HCT116 (cell line): ENCODE data around the gene NFAT5. TPM values are rescaled to one million over a fixed set of nuclear protein-coding genes. Genes with fewer than 3 reads are reported as not detected.

ENCODE experiments used
- ATAC-seq: fragments of 200-7000 bp; cut with Tn5 transposase; 2 replicates; pipeline ENCODE4 v1.9.1; 2020; ENCODE audit warnings: mild to moderate bottlenecking, moderate library complexity
- BruUV-seq: library from RNA; stranded (reverse); fragments of 400-500 nt; replicated peaks from 2 replicates; lab custom pipeline; 2021; lab: Mats Ljungman, UMichigan
- CTCF ChIA-PET: fragments of 300-600 bp; sonication (Branson Sonifier 250); formaldehyde crosslinking; loops from one replicate; lab custom pipeline; 2021; ENCODE audit warnings: antibody characterized with exemption; lab: Charles Lee
- POLR2A ChIA-PET: fragments of 300-600, 350-600 bp; sonication (Branson Sonifier 250); formaldehyde crosslinking; loops from one replicate; lab custom pipeline; 2021; ENCODE audit warnings: antibody characterized with exemption; lab: Charles Lee
- RAD21 ChIA-PET, 2 experiments: fragments of 300-600 bp; sonication (Branson Sonifier 250); formaldehyde crosslinking; loops; one replicate each; lab custom pipeline; 2023; ENCODE audit warnings: low total read pairs in 2 of 2; ENCODE audit not compliant: uncharacterized antibody in 2 of 2, unreplicated experiment in 2 of 2, low non-redundant PET in 1 of 2; lab: Charles Lee
- DNase-seq: peaks from one replicate; pipeline ENCODE4 v3.0.0-alpha.2; 2010; ENCODE audit warnings: low read depth, low spot score
- H2AFZ ChIP-seq: fragments of 200-600 bp; shearing (Covaris generic), sonication (generic); 2 replicates; pipeline ENCODE4 v1.6.1; 2017; ENCODE audit warnings: low read depth, mixed run types, mixed read lengths, antibody characterized with exemption, low read length; ENCODE audit not compliant: poor library complexity, severe bottlenecking
- H3K27ac ChIP-seq: 2 replicates; pipeline ENCODE4 v1.5.1; 2012; ENCODE audit warnings: low read depth, low read length
- H3K27me3 ChIP-seq: fragments of 200-600 bp; sonication (generic); 2 replicates; pipeline ENCODE4 v1.6.1; 2016; ENCODE audit warnings: mixed run types, low read length, mixed read lengths; ENCODE audit not compliant: insufficient read depth
- H3K36me3 ChIP-seq, 2 experiments: fragments of 200-500 bp in 1 of 2; fragments of 200-600 bp in 1 of 2; sonication (Bioruptor generic) in 1 of 2; sonication (generic) in 1 of 2; 2 replicates each; pipeline versions ENCODE4 v1.5.1 to v1.6.1; 2014 to 2016; ENCODE audit warnings: low read length in 2 of 2, inconsistent platforms in 1 of 2, mixed read lengths in 1 of 2, mixed run types in 1 of 2; ENCODE audit not compliant: insufficient read depth in 2 of 2, control insufficient read depth in 1 of 2
- H3K4me1 ChIP-seq, 2 experiments: fragments of 200-600 bp in 1 of 2; sonication (generic) in 1 of 2; 2 replicates each; pipeline versions ENCODE4 v1.5.1 to v1.6.1; 2012 to 2017; ENCODE audit warnings: low read length in 2 of 2, inconsistent platforms in 1 of 2, mild to moderate bottlenecking in 1 of 2, mixed read lengths in 1 of 2, mixed run types in 1 of 2, moderate library complexity in 1 of 2; ENCODE audit not compliant: insufficient read depth in 2 of 2, control insufficient read depth in 1 of 2
- H3K4me2 ChIP-seq: fragments of 200-600 bp; sonication (generic); 2 replicates; pipeline ENCODE4 v1.6.1; 2017; ENCODE audit warnings: mixed run types, low read length, mixed read lengths
- H3K4me3 ChIP-seq, 2 experiments: fragments of 200-600 bp in 1 of 2; sonication (generic) in 1 of 2; replicated peaks in 1 of 2; 2 replicates each; pipeline ENCODE4 v1.5.1; 2011 to 2016; ENCODE audit warnings: low read length in 2 of 2, control low read depth in 1 of 2, low read depth in 1 of 2, mild to moderate bottlenecking in 1 of 2, mixed read lengths in 1 of 2, mixed run types in 1 of 2
- H3K79me2 ChIP-seq: fragments of 200-600 bp; sonication (generic); 2 replicates; pipeline ENCODE4 v1.6.1; 2017; ENCODE audit warnings: mild to moderate bottlenecking, mixed run types, low read length, moderate library complexity, mixed read lengths; ENCODE audit not compliant: insufficient read depth
- H3K9ac ChIP-seq: fragments of 200-600 bp; sonication (generic); 2 replicates; pipeline ENCODE4 v1.6.1; 2016; ENCODE audit warnings: low read length, mixed read lengths
- H3K9me2 ChIP-seq: fragments of 200-600 bp; sonication (generic), shearing (Covaris generic); 2 replicates; pipeline ENCODE4 v1.6.1; 2017; ENCODE audit warnings: mixed run types, mild to moderate bottlenecking, moderate library complexity; ENCODE audit not compliant: insufficient read depth
- H3K9me3 ChIP-seq, 2 experiments: fragments of 200-500 bp in 1 of 2; fragments of 200-600 bp in 1 of 2; sonication (Bioruptor generic) in 1 of 2; sonication (generic) in 1 of 2; 2 replicates each; pipeline ENCODE4 v1.6.1; 2014 to 2017; ENCODE audit warnings: low read length in 2 of 2, mixed read lengths in 2 of 2, inconsistent platforms in 1 of 2, low read depth in 1 of 2, mild to moderate bottlenecking in 1 of 2, mixed run types in 1 of 2, moderate library complexity in 1 of 2; ENCODE audit not compliant: control insufficient read depth in 1 of 2, insufficient read depth in 1 of 2
- H4K20me1 ChIP-seq: fragments of 200-600 bp; sonication (generic), shearing (Covaris generic); 2 replicates; pipeline ENCODE4 v1.6.1; 2017; ENCODE audit warnings: mixed run types, mild to moderate bottlenecking, moderate library complexity; ENCODE audit not compliant: insufficient read depth
- ATF3 ChIP-seq: IDR thresholded peaks from 2 replicates; pipeline ENCODE4 v1.6.1; 2012
- CBX3 ChIP-seq: IDR thresholded peaks from 2 replicates; pipeline ENCODE4 v1.6.1; 2012; ENCODE audit warnings: low read depth
- CEBPB ChIP-seq: IDR thresholded peaks from 2 replicates; pipeline ENCODE4 v1.6.1; 2012; ENCODE audit warnings: low read depth
- CTCF ChIP-seq, 3 experiments: fragments of 200-600 bp in 1 of 3; sonication (generic) in 1 of 3; IDR thresholded peaks in 2 of 3; conservative IDR thresholded peaks in 1 of 3; 2 replicates each; pipeline ENCODE4 v1.5.1; 2012 to 2017; ENCODE audit warnings: low read depth in 2 of 3, low read length in 2 of 3, antibody characterized with exemption in 1 of 3, borderline replicate concordance in 1 of 3, control low read depth in 1 of 3, mild to moderate bottlenecking in 1 of 3, mixed read lengths in 1 of 3, mixed run types in 1 of 3, moderate library complexity in 1 of 3; ENCODE audit not compliant: insufficient read depth in 1 of 3
- EGR1 ChIP-seq: IDR thresholded peaks from 2 replicates; pipeline ENCODE4 v1.6.1; 2012; ENCODE audit warnings: low read depth
- ELF1 ChIP-seq: IDR thresholded peaks from 2 replicates; pipeline ENCODE4 v1.6.1; 2012; ENCODE audit warnings: low read depth, borderline replicate concordance
- EZH2phosphoT487 ChIP-seq: fragments of 200-600 bp; IDR thresholded peaks from 2 replicates; pipeline ENCODE4 v1.6.1; 2018; ENCODE audit warnings: antibody characterized with exemption, borderline replicate concordance
- FOSL1 ChIP-seq: IDR thresholded peaks from 2 replicates; pipeline ENCODE4 v1.6.1; 2012; ENCODE audit warnings: low read depth
- JUND ChIP-seq: IDR thresholded peaks from 2 replicates; pipeline ENCODE4 v1.6.1; 2012
- POLR2A ChIP-seq: IDR thresholded peaks from 2 replicates; pipeline ENCODE4 v1.7.0; 2011; ENCODE audit warnings: borderline replicate concordance; ENCODE audit not compliant: insufficient read depth, insufficient read length; ENCODE audit errors: extremely low read depth
- POLR2AphosphoS5 ChIP-seq: IDR thresholded peaks from 2 replicates; pipeline ENCODE4 v1.6.1; 2011; ENCODE audit warnings: mild to moderate bottlenecking, low read depth, low read length, moderate library complexity
- RAD21 ChIP-seq: IDR thresholded peaks from 2 replicates; pipeline ENCODE4 v1.6.1; 2012; ENCODE audit warnings: low read depth, mild to moderate bottlenecking
- REST ChIP-seq: IDR thresholded peaks from 2 replicates; pipeline ENCODE4 v1.6.1; 2012; ENCODE audit warnings: low read depth
- SIN3A ChIP-seq: IDR thresholded peaks from 2 replicates; pipeline ENCODE4 v1.6.1; 2012; ENCODE audit warnings: low read depth
- SRF ChIP-seq: IDR thresholded peaks from 2 replicates; pipeline ENCODE4 v1.6.1; 2012; ENCODE audit warnings: low read depth
- TCF7L2 ChIP-seq: IDR thresholded peaks from 2 replicates; pipeline ENCODE4 v1.7.0; 2011; ENCODE audit warnings: borderline replicate concordance, inconsistent platforms; ENCODE audit not compliant: insufficient read depth, insufficient read length; ENCODE audit errors: extremely low read depth
- ZBTB33 ChIP-seq: IDR thresholded peaks from 2 replicates; pipeline ENCODE4 v1.6.1; 2011; ENCODE audit warnings: mild to moderate bottlenecking, low read length, moderate library complexity; ENCODE audit not compliant: insufficient replicate concordance; ENCODE audit errors: extremely low read depth
- ZFX ChIP-seq: fragments of 450-650 bp; IDR thresholded peaks from 2 replicates; pipeline ENCODE4 v1.6.1; 2017
- intact Hi-C: fragments of 100-400 bp; cut with micrococcal nuclease; formaldehyde crosslinking; loops from 2 replicates; pipeline ENCODE4 v1.10.0; 2022
- total RNA-seq: library from RNA; stranded (reverse); gene quantifications from one replicate; pipeline ENCODE4 v1.2.1, GENCODE V29; 2021; ENCODE audit not compliant: unreplicated experiment

NFAT5 gene
- total RNA-seq, 1 experiment from 2014 or later, result 67.4 TPM

GRCh38 chr16:69726313-69727060, 160.7 kb downstream of the NFAT5 start, which contains the start of gene NQO1 (continued):
- TF ChIP-seq CTCF (IDR thresholded peaks at IDR 0.05 in 2 of 3, conservative IDR thresholded peaks at IDR 0.05 in 1 of 3; ENCODE audit: borderline replicate concordance in 1 of 3, insufficient read depth in 1 of 3, low read depth in 2 of 3, low read length in 2 of 3) (no peak), POLR2AphosphoS5 (peak; percentile 97), ZFX (peak; percentile 17; the same call in 1 of the 2 replicates)

- no peak for ATAC-seq
- H3K36me3 ChIP-seq, result peaks cover 0 to 4% of the 10 kb centered on the region in 2 experiments; a peak in 1 of 4 replicates
- peaks cover 34 to 53% of the 10 kb centered on the region in 2 experiments for H3K4me1 ChIP-seq
- peak overlapping the region; percentile 81 for H3K4me2 ChIP-seq
- H3K27me3 ChIP-seq, result no peaks in the 10 kb centered on the region
- H2AFZ ChIP-seq, result no peak overlapping the region
- ChIA-PET CTCF (interaction anchor here (5.5 kb wide), 1 partner anchor 27 kb away, joined by 22 read pairs; the partner anchor contains the start of gene NOB1), RAD21 (no interaction called here), POLR2A (interaction anchor here (1.2 kb wide), 1 partner anchor 26 kb away, joined by 3 read pairs; no protein-coding TSS in a partner anchor)
- no peaks in the 10 kb centered on the region for H3K9me2 ChIP-seq
- peaks cover 42% of the 10 kb centered on the region for H3K79me2 ChIP-seq
- DNase-seq, result no peak
- H3K27ac ChIP-seq, result peak overlapping the region; percentile 89
- H4K20me1 ChIP-seq, result no peaks in the 10 kb centered on the region
- H3K4me3 ChIP-seq, result peak overlapping the region; percentile 94 to 96
- BruUV-seq, result no TSS peak
- intact Hi-C loops, result loop anchor here (2.0 kb wide), 1 partner anchor 27 kb away; the partner anchor contains the start of gene NOB1
- H3K9ac ChIP-seq, result peak overlapping the region; percentile 86
- no peaks in the 10 kb centered on the region for H3K9me3 ChIP-seq
- TF ChIP-seq SRF (no peak), ZFX (no peak), REST (no peak), TCF7L2 (no peak), JUND (no peak), POLR2A (no peak), FOSL1 (no peak), RAD21 (no peak), CBX3 (no peak), CEBPB (no peak), ATF3 (no peak), EZH2phosphoT487 (no peak), ELF1 (no peak), ZBTB33 (no peak), EGR1 (no peak), SIN3A (no peak)
Observed at GRCh38 chr16:69727916-69728270, 162.1 kb downstream of the NFAT5 start.
